ENCODE data around the gene MGMT.

DNA sequence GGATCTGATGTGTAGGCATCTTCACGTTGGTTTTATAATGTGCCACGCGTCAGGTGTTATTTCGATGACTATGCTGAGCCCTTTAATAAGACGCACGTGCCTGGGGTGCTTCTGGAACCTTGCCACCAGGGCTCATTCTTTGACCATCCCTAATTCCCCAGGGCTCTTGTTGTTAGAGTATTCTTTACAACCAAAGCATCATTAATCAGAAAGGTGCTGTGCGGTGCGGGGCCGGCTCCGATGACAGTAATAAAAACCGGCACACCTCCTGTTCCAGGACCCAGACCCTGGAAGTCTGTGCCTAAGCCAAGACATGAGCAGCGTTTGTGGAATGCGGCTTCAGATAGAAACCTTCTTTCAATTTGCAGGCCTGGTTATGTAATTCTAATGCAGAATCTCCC is 58.4 kb downstream of the MGMT start:
- TF ChIP-seq, protein P1, sequence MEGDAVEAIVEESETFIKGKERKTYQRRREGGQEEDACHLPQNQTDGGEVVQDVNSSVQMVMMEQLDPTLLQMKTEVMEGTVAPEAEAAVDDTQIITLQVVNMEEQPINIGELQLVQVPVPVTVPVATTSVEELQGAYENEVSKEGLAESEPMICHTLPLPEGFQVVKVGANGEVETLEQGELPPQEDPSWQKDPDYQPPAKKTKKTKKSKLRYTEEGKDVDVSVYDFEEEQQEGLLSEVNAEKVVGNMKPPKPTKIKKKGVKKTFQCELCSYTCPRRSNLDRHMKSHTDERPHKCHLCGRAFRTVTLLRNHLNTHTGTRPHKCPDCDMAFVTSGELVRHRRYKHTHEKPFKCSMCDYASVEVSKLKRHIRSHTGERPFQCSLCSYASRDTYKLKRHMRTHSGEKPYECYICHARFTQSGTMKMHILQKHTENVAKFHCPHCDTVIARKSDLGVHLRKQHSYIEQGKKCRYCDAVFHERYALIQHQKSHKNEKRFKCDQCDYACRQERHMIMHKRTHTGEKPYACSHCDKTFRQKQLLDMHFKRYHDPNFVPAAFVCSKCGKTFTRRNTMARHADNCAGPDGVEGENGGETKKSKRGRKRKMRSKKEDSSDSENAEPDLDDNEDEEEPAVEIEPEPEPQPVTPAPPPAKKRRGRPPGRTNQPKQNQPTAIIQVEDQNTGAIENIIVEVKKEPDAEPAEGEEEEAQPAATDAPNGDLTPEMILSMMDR (IDR thresholded peaks at IDR 0.05), result no peak
- TF ChIP-seq POLR2A (IDR thresholded peaks at IDR 0.05), result no peak

All from testis (tissue), 2 donors.